AG20443 (cell line): ENCODE results near the gene MED16.

Experiments used
- DNase-seq: peaks from one replicate; pipeline ENCODE4 v3.0.0; 2012; ENCODE audit warnings: low spot score, mixed read lengths

The MED16 gene

GRCh38 chr19:892894-893689, at the start of gene MED16, which contains the start of gene RNU6-9:
MED16 (minus strand) TSS chr19:893187; CDS start chr19:891131, 2,056 bp downstream.
RNU6-9 (plus strand) TSS chr19:893484.
- peak; percentile 99 for DNase-seq

GRCh38 chr19:942133-942645, 49.2 kb upstream of the MED16 start:
- DNase-seq: no peak

- no peak for DNase-seq
Measured at GRCh38 chr19:941292-942132, 48.5 kb upstream of the MED16 start.

GRCh38 chr19:940591-941291, 47.8 kb upstream of the MED16 start:
- peak; percentile 81 for DNase-seq

- no peak for DNase-seq
Measured at GRCh38 chr19:939922-940321, 46.9 kb upstream of the MED16 start.

GRCh38 chr19:939439-939838, 46.5 kb upstream of the MED16 start:
- DNase-seq: no peak

- DNase-seq: no peak
Measured at GRCh38 chr19:938233-938923, 45.4 kb upstream of the MED16 start.

GRCh38 chr19:937259-937694, 44.3 kb upstream of the MED16 start:
- no peak for DNase-seq

- DNase-seq: no peak
Measured at GRCh38 chr19:936175-936546, 43.2 kb upstream of the MED16 start.

GRCh38 chr19:934865-935479, 42.0 kb upstream of the MED16 start:
- peak; percentile 63 for DNase-seq

GRCh38 chr19:934197-934840, 41.3 kb upstream of the MED16 start:
- DNase-seq: no peak

GRCh38 chr19:933553-933882, 40.5 kb upstream of the MED16 start:
- DNase-seq: no peak

GRCh38 chr19:932648-933552, 39.9 kb upstream of the MED16 start:
- DNase-seq: peak; percentile 96

GRCh38 chr19:931860-932647, 39.1 kb upstream of the MED16 start:
- DNase-seq: no peak

GRCh38 chr19:929891-930258, 36.9 kb upstream of the MED16 start:
- DNase-seq: no peak

- no peak for DNase-seq
Measured at GRCh38 chr19:929203-929890, 36.4 kb upstream of the MED16 start.

GRCh38 chr19:928471-929202, 35.6 kb upstream of the MED16 start:
- DNase-seq: no peak
